Bronchial epithelial cell (primary cell): Measurements from ENCODE around the gene TMPRSS11D. TPM values are rescaled to one million over a fixed set of nuclear protein-coding genes. Genes with fewer than 3 reads are reported as not detected.

Experiments used
- DNase-seq: peaks from one replicate; pipeline ENCODE4 v3.0.0-alpha.2; 2010; ENCODE audit warnings: low read depth
- FAIRE-seq: peaks from 2 replicates; lab custom pipeline; 2011; peaks lifted over from hg19 to GRCh38; lab: Jason Lieb, UNC
- H3K27me3 ChIP-seq: 2 replicates; pipeline ENCODE4 v1.5.1; 2011; ENCODE audit warnings: low read length; ENCODE audit not compliant: control insufficient read depth, insufficient read depth
- H3K36me3 ChIP-seq: 2 replicates; pipeline ENCODE4 v1.5.1; 2011; ENCODE audit warnings: low read length; ENCODE audit not compliant: control insufficient read depth, insufficient read depth
- H3K4me3 ChIP-seq: 2 replicates; pipeline ENCODE4 v1.5.1; 2011; ENCODE audit warnings: mild to moderate bottlenecking, low read depth, low read length, control low read depth
- CTCF ChIP-seq: IDR thresholded peaks from 2 replicates; pipeline ENCODE4 v1.5.1; 2011; ENCODE audit warnings: mild to moderate bottlenecking, moderate library complexity, low read length, control low read depth, inconsistent platforms; ENCODE audit not compliant: insufficient read depth, severe bottlenecking
- total RNA-seq: library from RNA; depleted of rRNA; stranded (reverse); fragments of >200 nt; gene quantifications from 2 replicates; pipeline ENCODE4 v1.2.1, GENCODE V29; 2014

The TMPRSS11D gene
- total RNA-seq, 1 donor from 2014 or later: 8.7 TPM

GRCh38 chr4:67911638-67912037, 27.8 kb upstream of the TMPRSS11D start:
- no peak overlapping the region for H3K4me3 ChIP-seq
- no peaks in the 10 kb centered on the region for H3K27me3 ChIP-seq
- DNase-seq (no peak), FAIRE-seq (no peak)
- no peaks in the 10 kb centered on the region for H3K36me3 ChIP-seq
- no peak for TF ChIP-seq CTCF

GRCh38 chr4:67911141-67911540, 27.3 kb upstream of the TMPRSS11D start:
- H3K27me3 ChIP-seq: no peaks in the 10 kb centered on the region
- TF ChIP-seq CTCF: no peak
- FAIRE-seq (no peak), DNase-seq (no peak)
- no peak overlapping the region for H3K4me3 ChIP-seq
- no peaks in the 10 kb centered on the region for H3K36me3 ChIP-seq

- TF ChIP-seq CTCF: no peak
- DNase-seq: no peak
- H3K27me3 ChIP-seq: no peaks in the 10 kb centered on the region
- FAIRE-seq: no peak
- no peaks in the 10 kb centered on the region for H3K36me3 ChIP-seq
- H3K4me3 ChIP-seq: no peak overlapping the region
Measured at GRCh38 chr4:67910585-67910905, 26.7 kb upstream of the TMPRSS11D start.

- no peaks in the 10 kb centered on the region for H3K36me3 ChIP-seq
- TF ChIP-seq CTCF: peak; percentile 39
- no peaks in the 10 kb centered on the region for H3K27me3 ChIP-seq
- no peak for FAIRE-seq
- no peak overlapping the region for H3K4me3 ChIP-seq
- DNase-seq: peak; percentile 47
Measured at GRCh38 chr4:67909905-67910584, 26.2 kb upstream of the TMPRSS11D start.

- Histone ChIP-seq H3K4me3 (no peak overlapping the region), H3K27me3 (no peaks in the 10 kb centered on the region), H3K36me3 (no peaks in the 10 kb centered on the region)
- no peak for TF ChIP-seq CTCF
- FAIRE-seq (peak; percentile 47), DNase-seq (no peak)
Measured at GRCh38 chr4:67907650-67908049, 23.8 kb upstream of the TMPRSS11D start.

GRCh38 chr4:67899096-67899495, 15.3 kb upstream of the TMPRSS11D start:
- no peak for TF ChIP-seq CTCF
- H3K4me3 ChIP-seq: no peak overlapping the region
- H3K36me3 ChIP-seq: no peaks in the 10 kb centered on the region
- DNase-seq (no peak), FAIRE-seq (no peak)
- no peaks in the 10 kb centered on the region for H3K27me3 ChIP-seq
